Mesenchymal stem cell (in vitro differentiated cells and primary cell): ENCODE data around the gene RBM5.
A peak's percentile ranks its signal among the peaks of the same experiment; 100 is the strongest.

ENCODE experiments used
- DNase-seq: peaks from one replicate; pipeline ENCODE4 v3.0.0-alpha.2; 2013
- H2AFZ ChIP-seq: one replicate; pipeline ENCODE4 v1.6.1; 2013; ENCODE audit warnings: low read depth, mild to moderate bottlenecking, control low read depth, inconsistent platforms, low read length, moderate library complexity
- H2AK5ac ChIP-seq: 2 replicates; pipeline ENCODE4 v1.6.1; 2013; ENCODE audit warnings: low read length, moderate library complexity, mild to moderate bottlenecking, inconsistent platforms; ENCODE audit not compliant: severe bottlenecking
- H2BK120ac ChIP-seq: one replicate; pipeline ENCODE4 v1.6.1; 2013; ENCODE audit warnings: low read depth, mild to moderate bottlenecking, inconsistent platforms, low read length, moderate library complexity
- H2BK12ac ChIP-seq, 2 experiments: one replicate each; pipeline ENCODE4 v1.6.1; 2013; ENCODE audit warnings: inconsistent platforms in 2 of 2, low read length in 2 of 2, mild to moderate bottlenecking in 2 of 2, moderate library complexity in 2 of 2, control low read depth in 1 of 2
- H2BK15ac ChIP-seq: one replicate; pipeline ENCODE4 v1.6.1; 2013; ENCODE audit warnings: mild to moderate bottlenecking, low read depth, inconsistent platforms; ENCODE audit not compliant: poor library complexity, severe bottlenecking
- H2BK5ac ChIP-seq: 2 replicates; pipeline ENCODE4 v1.6.1; 2013; ENCODE audit warnings: low read depth, mild to moderate bottlenecking, low read length, control low read depth, inconsistent platforms; ENCODE audit not compliant: poor library complexity, severe bottlenecking
- H3K14ac ChIP-seq, 2 experiments: one replicate each; pipeline ENCODE4 v1.6.1; 2013; ENCODE audit warnings: inconsistent platforms in 2 of 2, low read length in 2 of 2, control low read depth in 1 of 2, mild to moderate bottlenecking in 1 of 2, moderate library complexity in 1 of 2
- H3K18ac ChIP-seq, 2 experiments: one replicate each; pipeline ENCODE4 v1.6.1; 2013; ENCODE audit warnings: inconsistent platforms in 2 of 2, low read length in 2 of 2, control low read depth in 1 of 2, low read depth in 1 of 2, mild to moderate bottlenecking in 1 of 2
- H3K23ac ChIP-seq, 2 experiments: one replicate each; pipeline ENCODE4 v1.6.1; 2013; ENCODE audit warnings: inconsistent platforms in 2 of 2, low read length in 2 of 2, mild to moderate bottlenecking in 2 of 2, moderate library complexity in 2 of 2, control low read depth in 1 of 2
- H3K27ac ChIP-seq: 2 replicates; pipeline ENCODE4 v1.5.1; 2013; ENCODE audit warnings: mild to moderate bottlenecking, moderate library complexity, low read length, control low read depth, inconsistent platforms; ENCODE audit not compliant: poor library complexity, severe bottlenecking
- H3K27me3 ChIP-seq, 2 experiments: 2 replicates each; pipeline versions ENCODE4 v1.6.1 to v1.7.0; 2013; ENCODE audit warnings: low read length in 2 of 2, mild to moderate bottlenecking in 2 of 2, moderate library complexity in 2 of 2, control low read depth in 1 of 2, inconsistent platforms in 1 of 2; ENCODE audit not compliant: control insufficient read depth in 1 of 2, insufficient read depth in 1 of 2
- H3K36me3 ChIP-seq, 2 experiments: 2 replicates each; pipeline versions ENCODE4 v1.6.1 to v1.7.0; 2013; ENCODE audit warnings: low read length in 2 of 2, control low read depth in 1 of 2, inconsistent platforms in 1 of 2, low read depth in 1 of 2, mild to moderate bottlenecking in 1 of 2; ENCODE audit not compliant: insufficient read depth in 2 of 2, control insufficient read depth in 1 of 2
- H3K4ac ChIP-seq, 2 experiments: one replicate each; pipeline ENCODE4 v1.6.1; 2013; ENCODE audit warnings: inconsistent platforms in 2 of 2, low read length in 2 of 2, mild to moderate bottlenecking in 2 of 2, moderate library complexity in 2 of 2, control low read depth in 1 of 2, low read depth in 1 of 2
- H3K4me1 ChIP-seq: 2 replicates; pipeline ENCODE4 v1.6.1; 2013; ENCODE audit warnings: low read depth, low read length, control low read depth; ENCODE audit not compliant: control insufficient read depth, insufficient read depth
- H3K4me2 ChIP-seq: 2 replicates; pipeline ENCODE4 v1.6.1; 2013; ENCODE audit warnings: low read length, mild to moderate bottlenecking, inconsistent platforms; ENCODE audit not compliant: poor library complexity, severe bottlenecking
- H3K4me3 ChIP-seq, 2 experiments: 2 replicates each; pipeline versions ENCODE4 v1.5.1 to v1.7.0; 2013; ENCODE audit warnings: low read length in 2 of 2, mild to moderate bottlenecking in 2 of 2, control low read depth in 1 of 2, low read depth in 1 of 2; ENCODE audit not compliant: insufficient read depth in 1 of 2
- H3K79me1 ChIP-seq: replicated peaks from 2 replicates; pipeline ENCODE4 v1.6.1; 2013; ENCODE audit warnings: mild to moderate bottlenecking, control low read depth, low read length, inconsistent platforms; ENCODE audit not compliant: poor library complexity, severe bottlenecking
- H3K9ac ChIP-seq: 2 replicates; pipeline ENCODE4 v1.7.0; 2013; ENCODE audit warnings: mild to moderate bottlenecking, low read length, moderate library complexity
- H3K9me3 ChIP-seq: 2 replicates; pipeline ENCODE4 v1.7.0; 2013; ENCODE audit warnings: mild to moderate bottlenecking, low read length; ENCODE audit not compliant: control insufficient read depth
- H4K8ac ChIP-seq: one replicate; pipeline ENCODE4 v1.6.1; 2013; ENCODE audit warnings: inconsistent platforms, mild to moderate bottlenecking, low read length, moderate library complexity
- H4K91ac ChIP-seq: one replicate; pipeline ENCODE4 v1.6.1; 2013; ENCODE audit warnings: mild to moderate bottlenecking, low read length, inconsistent platforms
- WGBS: methylation state at CpG from one replicate; pipeline ENCODE4 v1.1.7; 2013; ENCODE audit warnings: mixed read lengths; 5-methylcytosine and 5-hydroxymethylcytosine counted together

The RBM5 gene

GRCh38 chr3:50100386-50100785 lies 11.7 kb downstream of the RBM5 start:
- Histone ChIP-seq H2BK12ac (no peak overlapping the region), H2BK15ac (no peak overlapping the region), H3K9ac (no peak overlapping the region), H2AK5ac (no peak overlapping the region), H3K23ac (no peak overlapping the region), H3K4me3 (no peak overlapping the region), H3K4ac (no peak overlapping the region), H2BK120ac (no peak overlapping the region), H4K91ac (no peak overlapping the region), H3K4me2 (no peak overlapping the region), H2AFZ (no peak overlapping the region), H3K14ac (no peak overlapping the region), H3K79me1 (peaks cover 23% of the 10 kb centered on the region), H3K4me1 (no peaks in the 10 kb centered on the region), H3K9me3 (no peaks in the 10 kb centered on the region), H3K18ac (no peak overlapping the region), H3K36me3 (peaks cover 52 to 98% of the 10 kb centered on the region in 2 experiments), H3K27ac (no peak overlapping the region), H2BK5ac (no peak overlapping the region), H3K27me3 (no peaks in the 10 kb centered on the region), H4K8ac (no peak overlapping the region)
- DNase-seq: no peak
- 95% methylated on average over 2 of the region's 5 CpGs for WGBS

- no peak for DNase-seq
- Histone ChIP-seq H3K79me1 (peaks cover 22% of the 10 kb centered on the region), H3K36me3 (peaks cover 55 to 97% of the 10 kb centered on the region in 2 experiments), H3K9ac (peak overlapping the region; percentile 8), H3K4ac (no peak overlapping the region), H4K8ac (no peak overlapping the region), H3K4me2 (no peak overlapping the region), H2AK5ac (no peak overlapping the region), H2AFZ (no peak overlapping the region), H3K27ac (no peak overlapping the region), H3K9me3 (no peaks in the 10 kb centered on the region), H3K18ac (no peak overlapping the region), H3K4me3 (no peak overlapping the region), H2BK12ac (no peak overlapping the region), H2BK15ac (no peak overlapping the region), H2BK5ac (no peak overlapping the region), H3K23ac (no peak overlapping the region), H3K27me3 (no peaks in the 10 kb centered on the region), H3K14ac (no peak overlapping the region), H4K91ac (no peak overlapping the region), H3K4me1 (no peaks in the 10 kb centered on the region), H2BK120ac (no peak overlapping the region)
- WGBS: 97% methylated on average over 3 of the region's 4 CpGs
These were observed 12.5 kb downstream of the RBM5 start for GRCh38 chr3:50100956-50101845.

GRCh38 chr3:50102558-50102957 lies 13.8 kb downstream of the RBM5 start:
- no peak for DNase-seq
- Histone ChIP-seq H3K4me2 (no peak overlapping the region), H2BK15ac (no peak overlapping the region), H2BK12ac (no peak overlapping the region), H3K4ac (no peak overlapping the region), H2BK5ac (no peak overlapping the region), H3K27me3 (no peaks in the 10 kb centered on the region), H3K4me3 (no peak overlapping the region), H4K91ac (no peak overlapping the region), H3K23ac (peak overlapping the region in 1 of 2 experiments; percentile 38), H3K79me1 (peaks cover 21% of the 10 kb centered on the region), H3K9me3 (no peaks in the 10 kb centered on the region), H4K8ac (no peak overlapping the region), H3K27ac (no peak overlapping the region), H3K18ac (no peak overlapping the region), H3K14ac (no peak overlapping the region), H3K36me3 (peaks cover 55 to 97% of the 10 kb centered on the region in 2 experiments), H2BK120ac (no peak overlapping the region), H2AK5ac (no peak overlapping the region), H3K4me1 (no peaks in the 10 kb centered on the region), H3K9ac (no peak overlapping the region), H2AFZ (no peak overlapping the region)
- 98% methylated on average over 7 of the region's 7 CpGs for WGBS

GRCh38 chr3:50111757-50112156 lies 23.0 kb downstream of the RBM5 start:
- H3K4ac ChIP-seq: no peak overlapping the region
- WGBS: 100% methylated on average over 2 of the region's 5 CpGs
- no peak overlapping the region for H3K4me3 ChIP-seq

More at GRCh38 chr3:50111757-50112156, 23.0 kb downstream of the RBM5 start:
- Histone ChIP-seq H2BK120ac (no peak overlapping the region), H3K4me2 (no peak overlapping the region), H3K18ac (no peak overlapping the region), H3K9ac (no peak overlapping the region), H3K4me1 (peaks cover 2% of the 10 kb centered on the region), H2BK12ac (no peak overlapping the region), H2AK5ac (no peak overlapping the region), H4K8ac (no peak overlapping the region), H3K79me1 (peaks cover 19% of the 10 kb centered on the region), H3K27me3 (no peaks in the 10 kb centered on the region), H4K91ac (no peak overlapping the region), H3K23ac (no peak overlapping the region), H3K27ac (no peak overlapping the region), H3K9me3 (no peaks in the 10 kb centered on the region), H3K36me3 (peaks cover 76 to 97% of the 10 kb centered on the region in 2 experiments), H2BK5ac (no peak overlapping the region), H3K14ac (no peak overlapping the region), H2BK15ac (no peak overlapping the region), H2AFZ (no peak overlapping the region)
- no peak for DNase-seq
